Measurements from ENCODE around the gene SHISA5.
A peak's percentile ranks its signal among the peaks of the same experiment; 100 is the strongest.
"Not testable (repeated sequence)": the region's sequence is repeated elsewhere in the genome, so short reads cannot be mapped to it uniquely, and the experiment has no call there.

The SHISA5 gene

GRCh38 chr3:48504051-48504946 is at the start of gene SHISA5:
SHISA5 (minus strand) TSS chr3:48504174; CDS start chr3:48504094, 80 bp downstream.
- no peak for DNase-seq

GRCh38 chr3:48553361-48553760 is 49.4 kb upstream of the SHISA5 start:
- DNase-seq = no peak

- peak; percentile 20 for DNase-seq
Observed at GRCh38 chr3:48552111-48552951, 48.4 kb upstream of the SHISA5 start.

- DNase-seq = not testable (repeated sequence)
Observed at GRCh38 chr3:48551651-48552050, 47.7 kb upstream of the SHISA5 start.

GRCh38 chr3:48548729-48549705 is 45.0 kb upstream of the SHISA5 start:
- DNase-seq = peak; percentile 7

- no peak for DNase-seq
Observed at GRCh38 chr3:48548126-48548525, 44.2 kb upstream of the SHISA5 start.

- DNase-seq = no peak
Observed at GRCh38 chr3:48546203-48546829, 42.3 kb upstream of the SHISA5 start.

- DNase-seq = no peak
Observed at GRCh38 chr3:48544141-48544540, 40.2 kb upstream of the SHISA5 start.

- DNase-seq = no peak
Observed at GRCh38 chr3:48543271-48543866, 39.4 kb upstream of the SHISA5 start.

GRCh38 chr3:48538451-48538850 is 34.5 kb upstream of the SHISA5 start:
- DNase-seq = no peak

GRCh38 chr3:48536785-48537184 is 32.8 kb upstream of the SHISA5 start:
- no peak for DNase-seq

GRCh38 chr3:48536116-48536515 is 32.1 kb upstream of the SHISA5 start:
- DNase-seq = no peak

GRCh38 chr3:48535578-48535977 is 31.6 kb upstream of the SHISA5 start:
- DNase-seq = no peak

GRCh38 chr3:48532977-48533337 is 29.0 kb upstream of the SHISA5 start:
- no peak for DNase-seq

- no peak for DNase-seq
Observed at GRCh38 chr3:48532271-48532976, 28.4 kb upstream of the SHISA5 start.

GRCh38 chr3:48530701-48531100 is 26.7 kb upstream of the SHISA5 start:
- not testable (repeated sequence) for DNase-seq

- no peak for DNase-seq
Observed at GRCh38 chr3:48528754-48529153, 24.8 kb upstream of the SHISA5 start.

- no peak for DNase-seq
Observed at GRCh38 chr3:48528048-48528447, 24.1 kb upstream of the SHISA5 start.

- DNase-seq = no peak
Observed at GRCh38 chr3:48524970-48525369, 21.0 kb upstream of the SHISA5 start.

- DNase-seq = no peak
Observed at GRCh38 chr3:48521635-48522034, 17.7 kb upstream of the SHISA5 start.

- DNase-seq = no peak
Observed at GRCh38 chr3:48519277-48519643, 15.3 kb upstream of the SHISA5 start.

Measured in NCI-H774 (cell line).